Measurements from ENCODE around the gene RGPD6.
"Not testable (repeated sequence)": the region's sequence is repeated elsewhere in the genome, so short reads cannot be mapped to it uniquely, and the experiment has no call there.

RGPD6 gene

GRCh38 chr2:110576763-110577416 is at the start of gene RGPD6:
Gene RGPD6 (minus strand): TSS chr2:110577222. CDS start chr2:110577024, 198 bp downstream.
- not testable (repeated sequence) for DNase-seq (ENCODE audit: low spot score)

GRCh38 chr2:110619326-110619939 is 42.4 kb upstream of the RGPD6 start:
- not testable (repeated sequence) for DNase-seq (ENCODE audit: low spot score)

GRCh38 chr2:110613927-110614326 is 36.9 kb upstream of the RGPD6 start:
- not testable (repeated sequence) for DNase-seq (ENCODE audit: low spot score)

GRCh38 chr2:110610613-110611250 is 33.7 kb upstream of the RGPD6 start:
- not testable (repeated sequence) for DNase-seq (ENCODE audit: low spot score)

- DNase-seq (ENCODE audit: low spot score) = not testable (repeated sequence)
Observed at GRCh38 chr2:110609843-110610612, 33.0 kb upstream of the RGPD6 start.

GRCh38 chr2:110608788-110609502 is 31.9 kb upstream of the RGPD6 start:
- DNase-seq (ENCODE audit: low spot score) = not testable (repeated sequence)

GRCh38 chr2:110605057-110605456 is 28.0 kb upstream of the RGPD6 start:
- DNase-seq (ENCODE audit: low spot score) = not testable (repeated sequence)

GRCh38 chr2:110603917-110604591 is 27.0 kb upstream of the RGPD6 start:
- not testable (repeated sequence) for DNase-seq (ENCODE audit: low spot score)

GRCh38 chr2:110602139-110602538 is 25.1 kb upstream of the RGPD6 start:
- not testable (repeated sequence) for DNase-seq (ENCODE audit: low spot score)

GRCh38 chr2:110591973-110592372 is 15.0 kb upstream of the RGPD6 start:
- DNase-seq (ENCODE audit: low spot score) = not testable (repeated sequence)

GRCh38 chr2:110589677-110590330 is 12.8 kb upstream of the RGPD6 start:
- DNase-seq (ENCODE audit: low spot score) = not testable (repeated sequence)

GRCh38 chr2:110588520-110588919 is 11.5 kb upstream of the RGPD6 start:
- not testable (repeated sequence) for DNase-seq (ENCODE audit: low spot score)

- not testable (repeated sequence) for DNase-seq (ENCODE audit: low spot score)
Observed at GRCh38 chr2:110579216-110579965, 2.4 kb upstream of the RGPD6 start.

- DNase-seq (ENCODE audit: low spot score) = not testable (repeated sequence)
Observed at GRCh38 chr2:110578429-110578828, 1.4 kb upstream of the RGPD6 start.

- DNase-seq (ENCODE audit: low spot score) = not testable (repeated sequence)
Observed at GRCh38 chr2:110499755-110500377, 77.2 kb downstream of the RGPD6 start.

- not testable (repeated sequence) for DNase-seq (ENCODE audit: low spot score)
Observed at GRCh38 chr2:110496027-110496426, 81.0 kb downstream of the RGPD6 start.

- DNase-seq (ENCODE audit: low spot score) = not testable (repeated sequence)
Observed at GRCh38 chr2:110494488-110494887, 82.5 kb downstream of the RGPD6 start.

GRCh38 chr2:110488991-110489390 is 88.0 kb downstream of the RGPD6 start:
- not testable (repeated sequence) for DNase-seq (ENCODE audit: low spot score)

- not testable (repeated sequence) for DNase-seq (ENCODE audit: low spot score)
Observed at GRCh38 chr2:110482697-110483096, 94.3 kb downstream of the RGPD6 start.
